SK-N-MC (cell line): ENCODE data around the gene EED.

Experiments used
- DNase-seq: peaks from one replicate; pipeline ENCODE4 v3.0.0-alpha.2; 2011; ENCODE audit warnings: low read depth, low spot score
- H3K27ac ChIP-seq: fragments of 200-600 bp; sonication (generic); 2 replicates; pipeline ENCODE4 v1.5.1; 2016; ENCODE audit warnings: mixed run types
- H3K36me3 ChIP-seq: fragments of 200-600 bp; sonication (generic); 2 replicates; pipeline ENCODE4 v1.6.1; 2017; ENCODE audit warnings: antibody characterized with exemption, low read length, mixed read lengths; ENCODE audit not compliant: insufficient read depth
- H3K4me3 ChIP-seq: fragments of 200-600 bp; sonication (generic); 2 replicates; pipeline ENCODE4 v1.5.1; 2016
- H3K9ac ChIP-seq: fragments of 200-600 bp; sonication (generic); 2 replicates; pipeline ENCODE4 v1.8.0; 2017; ENCODE audit warnings: mixed run types, mixed read lengths; ENCODE audit not compliant: insufficient read length
- H3K9me3 ChIP-seq: fragments of 200-600 bp; sonication (generic); 2 replicates; pipeline ENCODE4 v1.6.1; 2017; ENCODE audit warnings: low read depth, mild to moderate bottlenecking, antibody characterized with exemption, low read length, moderate library complexity, mixed read lengths
- EZH2 ChIP-seq: fragments of 200-600 bp; sonication (generic); IDR thresholded peaks from one replicate; pipeline ENCODE4 v1.6.1; 2017; ENCODE audit warnings: antibody characterized with exemption
- FOXP2 ChIP-seq: optimal IDR thresholded peaks from 2 replicates; pipeline ENCODE3; 2011; ENCODE audit warnings: mild to moderate bottlenecking, moderate library complexity; ENCODE audit not compliant: insufficient read depth; ENCODE audit errors: extremely low read length, control extremely low read depth
- POLR2AphosphoS5 ChIP-seq: IDR thresholded peaks from 2 replicates; pipeline ENCODE4 v1.6.1; 2012; ENCODE audit warnings: mild to moderate bottlenecking, low read depth, low read length, borderline replicate concordance

Gene EED, protein sequence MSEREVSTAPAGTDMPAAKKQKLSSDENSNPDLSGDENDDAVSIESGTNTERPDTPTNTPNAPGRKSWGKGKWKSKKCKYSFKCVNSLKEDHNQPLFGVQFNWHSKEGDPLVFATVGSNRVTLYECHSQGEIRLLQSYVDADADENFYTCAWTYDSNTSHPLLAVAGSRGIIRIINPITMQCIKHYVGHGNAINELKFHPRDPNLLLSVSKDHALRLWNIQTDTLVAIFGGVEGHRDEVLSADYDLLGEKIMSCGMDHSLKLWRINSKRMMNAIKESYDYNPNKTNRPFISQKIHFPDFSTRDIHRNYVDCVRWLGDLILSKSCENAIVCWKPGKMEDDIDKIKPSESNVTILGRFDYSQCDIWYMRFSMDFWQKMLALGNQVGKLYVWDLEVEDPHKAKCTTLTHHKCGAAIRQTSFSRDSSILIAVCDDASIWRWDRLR

DNA sequence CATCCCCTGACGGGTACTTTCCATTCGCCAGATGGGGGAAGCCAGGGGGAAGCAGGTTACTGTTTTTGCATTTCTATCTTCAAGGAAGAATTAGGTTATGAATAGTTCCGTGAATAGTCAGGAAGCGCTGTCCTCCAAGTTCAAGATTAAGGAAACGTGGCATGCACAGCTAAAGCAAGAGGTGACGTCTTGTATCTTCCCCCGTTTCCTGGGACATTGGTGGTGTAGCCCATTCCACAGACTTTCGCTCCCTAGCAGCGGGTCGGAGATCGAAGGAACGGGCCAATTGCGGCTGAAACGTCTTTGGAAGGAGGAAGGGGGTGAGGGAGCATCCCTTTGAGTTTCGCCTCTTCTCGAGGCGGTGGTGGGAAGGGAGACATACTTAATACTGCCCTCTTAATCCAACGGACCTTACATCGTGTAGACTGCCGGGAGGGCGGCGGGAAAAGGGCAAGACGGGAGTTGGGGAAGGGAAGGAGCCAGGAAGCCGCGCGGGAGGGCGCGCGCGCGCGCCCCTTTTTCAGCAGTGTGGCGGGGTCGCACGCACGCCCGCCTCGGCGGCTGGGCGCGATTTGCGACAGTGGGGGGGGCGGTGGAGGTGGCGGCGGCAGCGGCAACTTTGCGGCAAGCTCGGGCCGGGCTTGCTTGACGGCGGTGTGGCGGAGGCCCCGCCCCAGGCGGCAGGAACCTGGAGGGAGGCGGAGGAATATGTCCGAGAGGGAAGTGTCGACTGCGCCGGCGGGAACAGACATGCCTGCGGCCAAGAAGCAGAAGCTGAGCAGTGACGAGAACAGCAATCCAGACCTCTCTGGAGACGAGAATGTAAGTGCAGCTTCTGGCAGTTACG, at the start of gene EED:
Gene EED, plus strand, starts transcription at position 232 of the 847 bp plus-strand sequence. Its CDS starts 477 bp downstream, at position 709.
- peak within 1 kb of the TSS; percentile 97 for H3K27ac ChIP-seq
- peak within 1 kb of the TSS; percentile 94 for H3K9ac ChIP-seq
- TF ChIP-seq EZH2 (no peak), POLR2AphosphoS5 (peak; percentile 88), FOXP2 (no peak)
- peak within 1 kb of the TSS; percentile 96 for H3K4me3 ChIP-seq
- peak; percentile 91 for DNase-seq
- H3K9me3 ChIP-seq, result no peaks in the 10 kb centered on the region
- no peaks in the 10 kb centered on the region for H3K36me3 ChIP-seq

DNA sequence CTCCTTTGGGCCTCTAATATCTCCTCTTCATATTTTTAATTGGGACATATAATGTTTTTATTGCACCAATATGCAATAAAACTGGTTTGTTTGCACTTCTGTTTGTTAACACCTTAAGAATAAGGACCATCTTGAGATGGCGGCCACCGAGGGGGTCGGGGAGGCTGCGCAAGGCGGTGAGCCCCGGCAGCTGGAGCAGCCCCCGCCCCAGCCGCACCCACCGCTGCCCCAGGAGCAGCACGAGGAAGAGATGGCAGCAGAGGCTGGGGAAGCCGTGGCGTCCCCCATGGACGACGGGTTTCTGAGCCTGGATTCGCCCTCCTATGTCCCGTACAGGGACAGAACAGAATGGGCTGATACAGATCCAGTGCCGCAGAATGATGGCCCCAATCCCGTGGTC, 49.6 kb upstream of the EED start:
- no peak overlapping the region for H3K4me3 ChIP-seq
- no peak overlapping the region for H3K9ac ChIP-seq
- H3K36me3 ChIP-seq, result no peaks in the 10 kb centered on the region
- H3K27ac ChIP-seq, result no peak overlapping the region
- no peaks in the 10 kb centered on the region for H3K9me3 ChIP-seq
- DNase-seq, result no peak
- no peak for TF ChIP-seq FOXP2
- TF ChIP-seq EZH2, result no peak
- TF ChIP-seq POLR2AphosphoS5, result no peak

DNA sequence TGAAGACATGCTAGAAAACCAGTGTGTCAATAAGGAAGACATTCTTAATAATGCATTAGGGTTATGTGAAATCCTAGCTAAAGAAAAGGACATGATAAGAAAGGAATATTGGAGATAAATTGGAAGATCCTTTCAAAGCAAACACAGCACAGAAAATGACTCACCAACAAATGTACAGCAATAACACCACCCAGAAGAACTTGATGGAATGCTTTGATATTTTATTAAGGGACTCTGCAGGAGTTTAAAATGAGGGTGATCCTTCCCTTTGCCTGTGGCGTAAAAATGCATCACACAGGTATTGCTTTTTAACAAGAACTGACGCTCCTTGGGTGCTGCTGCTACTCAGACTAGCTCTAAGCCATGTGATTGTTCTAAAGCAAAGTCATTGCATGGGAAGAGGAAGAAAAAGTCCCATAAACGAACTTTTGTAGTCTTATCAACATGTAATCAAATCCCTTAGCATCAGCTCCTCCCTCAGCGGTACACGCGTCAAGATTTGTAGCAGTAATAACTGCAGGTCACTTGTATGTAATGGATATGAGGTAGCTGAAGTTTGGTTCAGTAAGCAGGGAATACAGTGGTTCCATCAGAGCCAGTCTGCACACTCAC, 48.4 kb upstream of the EED start:
- no peak overlapping the region for H3K27ac ChIP-seq
- no peak overlapping the region for H3K9ac ChIP-seq
- no peaks in the 10 kb centered on the region for H3K36me3 ChIP-seq
- TF ChIP-seq POLR2AphosphoS5 (no peak), FOXP2 (no peak), EZH2 (no peak)
- H3K4me3 ChIP-seq, result no peak overlapping the region
- no peak for DNase-seq
- no peaks in the 10 kb centered on the region for H3K9me3 ChIP-seq

DNA sequence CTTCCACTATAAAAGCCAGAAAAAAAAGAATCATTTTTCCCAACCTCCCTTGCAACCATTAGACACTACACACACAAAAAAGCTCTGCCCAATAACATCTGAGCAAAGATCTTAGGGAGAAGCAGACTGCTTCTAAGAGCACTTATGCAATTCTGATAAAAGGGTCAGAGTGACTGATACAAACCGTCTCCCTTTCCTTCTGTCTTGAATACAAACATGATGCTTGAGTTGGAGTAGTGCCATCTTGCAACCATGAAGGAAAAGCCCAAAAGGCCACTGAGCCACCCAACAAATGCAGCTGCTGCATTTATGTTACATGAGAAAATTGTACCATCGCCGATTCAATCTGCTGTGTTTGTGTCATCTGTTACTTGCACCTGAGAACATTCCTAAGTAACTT, 47.6 kb upstream of the EED start:
- TF ChIP-seq EZH2 (no peak), POLR2AphosphoS5 (no peak), FOXP2 (no peak)
- no peak overlapping the region for H3K27ac ChIP-seq
- no peaks in the 10 kb centered on the region for H3K36me3 ChIP-seq
- no peak for DNase-seq
- H3K9me3 ChIP-seq, result no peaks in the 10 kb centered on the region
- H3K9ac ChIP-seq, result no peak overlapping the region
- H3K4me3 ChIP-seq, result no peak overlapping the region

DNA sequence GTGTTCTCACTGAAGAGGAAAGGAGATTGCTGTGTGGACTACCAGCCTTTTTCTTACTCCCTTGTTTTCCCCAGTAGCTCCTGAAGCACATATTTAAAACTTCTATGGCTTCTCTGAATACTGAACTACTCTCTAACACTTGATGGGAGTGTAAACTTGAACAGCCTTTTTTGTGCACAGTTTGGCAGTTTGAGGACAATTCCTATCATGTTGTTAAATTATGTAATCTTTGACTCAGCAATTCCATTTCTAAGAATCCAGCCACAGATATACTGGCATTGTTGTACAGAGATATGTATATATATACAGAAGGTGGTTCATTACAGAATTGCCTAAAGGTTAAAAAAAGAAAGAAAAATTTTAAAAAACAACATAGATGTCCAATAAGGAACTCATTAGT, 47.1 kb upstream of the EED start:
- H3K9ac ChIP-seq, result no peak overlapping the region

DNA sequence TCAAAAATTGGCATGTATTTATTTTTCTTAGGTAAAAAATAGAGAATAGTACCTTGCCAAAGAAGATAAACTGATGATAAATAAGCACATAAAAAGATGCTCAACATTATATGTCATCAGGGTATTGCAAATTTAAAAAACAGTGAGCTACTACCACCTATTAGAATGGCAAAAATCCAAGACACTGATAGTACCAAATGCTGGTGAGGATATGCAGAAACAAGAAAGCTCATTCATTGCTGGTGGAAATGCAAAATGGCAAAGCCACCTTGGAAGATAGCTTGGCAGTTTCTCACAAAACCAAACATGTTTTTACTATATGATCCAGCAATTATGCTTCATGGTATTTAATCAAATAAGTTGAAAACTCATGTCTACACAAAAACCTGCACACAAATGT, 46.4 kb upstream of the EED start:
- DNase-seq, result no peak
- Histone ChIP-seq H3K9ac (no peak overlapping the region), H3K27ac (no peak overlapping the region), H3K4me3 (no peak overlapping the region), H3K9me3 (no peaks in the 10 kb centered on the region), H3K36me3 (no peaks in the 10 kb centered on the region)
- TF ChIP-seq FOXP2 (no peak), EZH2 (no peak), POLR2AphosphoS5 (no peak)

More for the DNA sequence above, 47.1 kb upstream of the EED start:
- TF ChIP-seq FOXP2 (no peak), EZH2 (no peak), POLR2AphosphoS5 (no peak)
- Histone ChIP-seq H3K36me3 (no peaks in the 10 kb centered on the region), H3K9me3 (no peaks in the 10 kb centered on the region), H3K27ac (no peak overlapping the region), H3K4me3 (no peak overlapping the region)
- DNase-seq, result no peak

DNA sequence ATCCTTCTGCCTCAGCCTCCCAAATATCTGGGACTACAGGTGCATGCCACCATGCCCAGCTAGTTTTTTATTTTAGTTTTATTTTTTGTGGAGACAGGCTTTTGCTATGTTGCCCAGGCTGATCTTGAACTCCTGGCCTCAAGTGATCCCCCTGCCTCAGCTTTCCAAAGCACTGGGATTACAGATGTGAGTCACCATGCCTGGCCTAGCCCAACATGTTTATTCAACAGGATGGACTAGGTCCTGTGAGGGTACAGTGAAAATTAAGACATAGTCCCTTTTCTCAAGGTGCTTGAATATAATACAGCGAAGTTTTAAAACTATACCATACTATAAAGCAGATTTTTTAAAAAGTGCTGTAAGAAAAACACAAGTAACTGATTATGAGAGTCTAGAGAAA, 45.2 kb upstream of the EED start:
- TF ChIP-seq EZH2, result no peak
- no peak for TF ChIP-seq POLR2AphosphoS5
- TF ChIP-seq FOXP2, result no peak
- no peaks in the 10 kb centered on the region for H3K36me3 ChIP-seq
- H3K9me3 ChIP-seq, result no peaks in the 10 kb centered on the region
- no peak overlapping the region for H3K9ac ChIP-seq
- H3K27ac ChIP-seq, result no peak overlapping the region
- no peak for DNase-seq
- H3K4me3 ChIP-seq, result no peak overlapping the region

DNA sequence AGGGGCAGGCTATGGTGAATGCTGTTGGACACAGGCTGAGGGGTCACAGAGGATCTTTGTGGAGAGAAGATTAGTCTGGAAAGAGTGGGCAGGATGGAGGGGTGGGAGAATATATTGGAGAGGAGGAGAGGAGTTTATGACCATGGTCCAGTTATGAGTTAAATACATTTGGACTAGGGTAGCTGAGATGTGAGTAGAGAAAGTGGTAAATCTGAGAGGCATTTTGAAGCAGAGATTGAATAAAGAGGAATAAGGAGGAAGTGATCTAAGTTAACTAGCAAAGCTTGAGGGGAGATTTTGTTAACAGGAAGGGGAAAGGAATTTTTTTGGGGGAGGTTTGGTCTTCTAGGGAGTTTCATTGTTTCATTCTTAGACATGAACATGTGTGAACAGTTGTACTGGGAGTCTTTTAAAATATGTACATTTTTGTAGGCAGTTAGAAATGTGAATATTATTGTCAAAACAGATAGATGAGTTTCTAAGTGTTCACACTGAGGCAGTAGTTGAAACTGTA, 43.1 kb upstream of the EED start:
- H3K27ac ChIP-seq, result no peak overlapping the region
- no peak overlapping the region for H3K9ac ChIP-seq
- H3K36me3 ChIP-seq, result no peaks in the 10 kb centered on the region
- no peak overlapping the region for H3K4me3 ChIP-seq
- no peak for TF ChIP-seq FOXP2
- no peak for TF ChIP-seq POLR2AphosphoS5
- no peak for TF ChIP-seq EZH2
- no peak for DNase-seq
- no peaks in the 10 kb centered on the region for H3K9me3 ChIP-seq
